Endothelial cell of umbilical vein (primary cell): Measurements from ENCODE around the gene CLCA1. TPM values are rescaled to one million over a fixed set of nuclear protein-coding genes. Genes with fewer than 3 reads are reported as not detected.

ENCODE experiments used
- BruUV-seq: library from RNA; stranded (reverse); fragments of 400-500 nt; replicated peaks from 2 replicates; lab custom pipeline; 2021; lab: Mats Ljungman, UMichigan
- CTCF ChIA-PET: fragments of 300-600, 350-600 bp; sonication (Branson Sonifier 250); formaldehyde crosslinking; loops from one replicate; lab custom pipeline; 2021; ENCODE audit warnings: antibody characterized with exemption, inconsistent platforms; lab: Charles Lee
- POLR2A ChIA-PET: fragments of 300-600, 350-600 bp; sonication (Branson Sonifier 250); formaldehyde crosslinking; loops from one replicate; lab custom pipeline; 2021; ENCODE audit warnings: antibody characterized with exemption, inconsistent platforms; lab: Charles Lee
- DNase-seq: peaks from one replicate; pipeline ENCODE4 v3.0.0-alpha.2; 2011; ENCODE audit warnings: low read depth, low spot score
- FAIRE-seq: peaks from 2 replicates; lab custom pipeline; 2011; peaks lifted over from hg19 to GRCh38; lab: Jason Lieb, UNC
- H2AFZ ChIP-seq: 2 replicates; pipeline ENCODE4 v1.6.0; 2012; ENCODE audit warnings: low read depth, low read length, control low read depth, inconsistent platforms
- H3K27ac ChIP-seq: 2 replicates; pipeline ENCODE4 v1.5.1; 2011; ENCODE audit warnings: low read depth, mild to moderate bottlenecking, control low read depth, low read length, moderate library complexity; ENCODE audit not compliant: insufficient read depth
- H3K27me3 ChIP-seq, 2 experiments: 2 replicates each; pipeline versions ENCODE4 v1.6.0 to v1.6.1; 2011; ENCODE audit warnings: low read length in 2 of 2, mixed read lengths in 1 of 2; ENCODE audit not compliant: control insufficient read depth in 2 of 2, insufficient read depth in 2 of 2
- H3K36me3 ChIP-seq, 2 experiments: 2 replicates in 1 of 2; 3 replicates in 1 of 2; pipeline ENCODE4 v1.5.1; 2011; ENCODE audit warnings: low read length in 2 of 2, mild to moderate bottlenecking in 1 of 2, moderate library complexity in 1 of 2; ENCODE audit not compliant: control insufficient read depth in 2 of 2, insufficient read depth in 2 of 2; ENCODE audit errors: extremely low read depth in 1 of 2
- H3K4me1 ChIP-seq: 3 replicates; pipeline ENCODE4 v1.5.1; 2011; ENCODE audit warnings: mild to moderate bottlenecking, low read length; ENCODE audit not compliant: control insufficient read depth, insufficient read depth; ENCODE audit errors: extremely low read depth
- H3K4me2 ChIP-seq: 2 replicates; pipeline ENCODE4 v1.6.1; 2011; ENCODE audit warnings: low read length, control low read depth, mixed read lengths; ENCODE audit not compliant: insufficient read depth
- H3K4me3 ChIP-seq, 3 experiments: fragments of 200-600 bp in 1 of 3; sonication (generic), shearing (Covaris generic) in 1 of 3; replicated peaks in 1 of 3; 2 replicates each; pipeline ENCODE4 v1.5.1; 2011 to 2016; ENCODE audit warnings: control low read depth in 3 of 3, low read length in 3 of 3, mild to moderate bottlenecking in 2 of 3, inconsistent platforms in 1 of 3, low read depth in 1 of 3, moderate library complexity in 1 of 3; ENCODE audit not compliant: insufficient read depth in 1 of 3
- H3K79me2 ChIP-seq: 2 replicates; pipeline ENCODE4 v1.6.0; 2012; ENCODE audit warnings: low read length, inconsistent platforms; ENCODE audit not compliant: control insufficient read depth, insufficient read depth
- H3K9ac ChIP-seq: replicated peaks from 2 replicates; pipeline ENCODE3; 2011; ENCODE audit warnings: low read length, control low read depth; ENCODE audit not compliant: insufficient read depth; ENCODE audit errors: extremely low read depth
- H3K9me1 ChIP-seq: replicated peaks from 3 replicates; pipeline ENCODE4 v1.6.0; 2011; ENCODE audit warnings: mild to moderate bottlenecking, low read length; ENCODE audit not compliant: control insufficient read depth, insufficient read depth; ENCODE audit errors: extremely low read depth
- H3K9me3 ChIP-seq: replicated peaks from 2 replicates; pipeline ENCODE4 v1.5.1; 2012; ENCODE audit warnings: low read length, inconsistent platforms; ENCODE audit not compliant: control insufficient read depth, insufficient read depth
- H4K20me1 ChIP-seq: replicated peaks from 2 replicates; pipeline ENCODE3; 2011; ENCODE audit warnings: mild to moderate bottlenecking, low read length; ENCODE audit not compliant: control insufficient read depth, insufficient read depth; ENCODE audit errors: extremely low read depth
- EZH2 ChIP-seq: IDR thresholded peaks from 2 replicates; pipeline ENCODE4 v1.6.1; 2012; ENCODE audit warnings: borderline replicate concordance, low read depth, mild to moderate bottlenecking, moderate library complexity, low read length, inconsistent platforms; ENCODE audit not compliant: severe bottlenecking
- FOS ChIP-seq: IDR thresholded peaks from 2 replicates; pipeline ENCODE4 v1.6.1; 2011; ENCODE audit warnings: mild to moderate bottlenecking, low read length, moderate library complexity, borderline replicate concordance; ENCODE audit not compliant: insufficient read depth
- GATA2 ChIP-seq: IDR thresholded peaks from 2 replicates; pipeline ENCODE4 v1.7.0; 2011; ENCODE audit warnings: low read depth, mild to moderate bottlenecking, moderate library complexity, mixed read lengths, low read length; ENCODE audit not compliant: insufficient read length, insufficient read depth
- JUN ChIP-seq: IDR thresholded peaks from 2 replicates; pipeline ENCODE4 v1.6.1; 2011; ENCODE audit warnings: borderline replicate concordance, low read depth; ENCODE audit not compliant: insufficient read length, insufficient read depth
- MYC ChIP-seq: IDR thresholded peaks from one replicate; pipeline ENCODE4 v1.6.1; 2011; ENCODE audit warnings: mild to moderate bottlenecking, low read depth, low read length
- POLR2A ChIP-seq: IDR thresholded peaks from 2 replicates; pipeline ENCODE4 v1.6.1; 2012; ENCODE audit warnings: low read depth, mild to moderate bottlenecking, control low read depth, low read length
- POLR2AphosphoS5 ChIP-seq: IDR thresholded peaks from 2 replicates; pipeline ENCODE4 v1.6.1; 2012; ENCODE audit warnings: low read depth, mild to moderate bottlenecking, control low read depth, low read length, moderate library complexity; ENCODE audit not compliant: insufficient read depth
- dilution Hi-C: fragments of 300-500 bp; cut with MboI; formaldehyde crosslinking; loops from one replicate; pipeline ENCODE4 v1.15.0; 2019; ENCODE audit warnings: low sequenced_read_pairs; ENCODE audit not compliant: extremely low pct_ligation_motif_present
- intact Hi-C: fragments of 100-400 bp; cut with micrococcal nuclease; formaldehyde crosslinking; loops from one replicate; pipeline ENCODE4 v1.10.0; 2022
- polyA plus RNA-seq, 4 experiments: library from polyadenylated mRNA; depleted of rRNA in 3 of 4; stranded (reverse) in 3 of 4; unstranded in 1 of 4; fragments of >200 nt; gene quantifications; 2 replicates each; pipeline versions ENCODE4 v1.2.1 to v1.2.3, GENCODE V29; 2011 to 2012; ENCODE audit warnings: missing spikeins in 1 of 4
- total RNA-seq: library from RNA; stranded (reverse); gene quantifications from 2 replicates; pipeline ENCODE4 v1.2.3, GENCODE V29; 2021
- TF ChIP-seq, protein P1 (sequence below), 2 donors: IDR thresholded peaks; 1 replicate in 1 of 2; 2 replicates in 1 of 2; pipeline ENCODE4 v1.5.1; 2011; ENCODE audit warnings: low read length in 2 of 2, mild to moderate bottlenecking in 2 of 2, moderate library complexity in 2 of 2, control low read depth in 1 of 2, inconsistent platforms in 1 of 2, low read depth in 1 of 2; ENCODE audit not compliant: insufficient read depth in 1 of 2; ENCODE audit errors: extremely low read depth in 1 of 2
- TF ChIP-seq, protein P2 (sequence below): IDR thresholded peaks from 2 replicates; pipeline ENCODE4 v1.6.1; 2011; ENCODE audit not compliant: insufficient read depth, insufficient read length

The CLCA1 gene
- total and polyA plus RNA-seq, 2 donors (not counting 3 experiments of a cell fraction or from before 2014, with no cell fraction given) = not detected

DNA sequence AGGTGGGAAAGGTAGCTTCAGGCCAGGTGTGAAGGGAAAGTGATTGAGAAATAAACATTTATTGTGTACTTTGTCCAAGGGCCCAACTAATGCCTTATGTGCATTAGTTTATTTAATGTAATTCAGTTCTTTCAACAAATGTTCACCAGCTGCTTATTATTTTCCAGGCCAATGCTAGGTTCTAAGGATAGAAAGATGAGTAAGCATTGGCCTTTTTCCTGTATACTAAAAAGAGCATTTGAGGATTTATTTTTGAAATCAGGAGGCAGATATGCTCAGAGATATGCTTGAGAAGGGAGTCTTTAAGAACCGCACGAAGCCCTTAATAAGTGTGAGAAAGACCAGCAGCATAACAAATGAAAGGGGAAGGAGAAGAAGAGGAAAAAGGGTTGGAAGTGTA, 32.0 kb downstream of the CLCA1 start:
- DNase-seq (no peak), FAIRE-seq (no peak)
- Histone ChIP-seq H3K27me3 (peaks cover 5 to 13% of the 10 kb centered on the region in 2 experiments), H3K79me2 (no peaks in the 10 kb centered on the region), H3K9ac (no peak overlapping the region), H3K4me3 (no peak overlapping the region), H2AFZ (no peak overlapping the region), H3K9me1 (no peaks in the 10 kb centered on the region), H3K36me3 (no peaks in the 10 kb centered on the region), H3K27ac (no peak overlapping the region), H3K4me1 (no peaks in the 10 kb centered on the region), H3K4me2 (no peak overlapping the region), H4K20me1 (no peaks in the 10 kb centered on the region), H3K9me3 (no peaks in the 10 kb centered on the region)
- dilution Hi-C loops (no loop called here), intact Hi-C loops (loop anchor here (1.0 to 5.0 kb wide), 3 partner anchors 81 to 242 kb away; partner anchors contain the start of gene ODF2L)
- CTCF ChIA-PET = interaction anchor here (0.6 to 9.9 kb wide), 13 partner anchors 9 to 241 kb away, joined by 3 to 85 read pairs (median 4); no protein-coding TSS in a partner anchor
- no TSS peak for BruUV-seq
- TF ChIP-seq POLR2AphosphoS5 (no peak), EZH2 (no peak), POLR2A (no peak), JUN (no peak), MYC (no peak), GATA2 (no peak), FOS (no peak)
- TF ChIP-seq, protein P1, sequence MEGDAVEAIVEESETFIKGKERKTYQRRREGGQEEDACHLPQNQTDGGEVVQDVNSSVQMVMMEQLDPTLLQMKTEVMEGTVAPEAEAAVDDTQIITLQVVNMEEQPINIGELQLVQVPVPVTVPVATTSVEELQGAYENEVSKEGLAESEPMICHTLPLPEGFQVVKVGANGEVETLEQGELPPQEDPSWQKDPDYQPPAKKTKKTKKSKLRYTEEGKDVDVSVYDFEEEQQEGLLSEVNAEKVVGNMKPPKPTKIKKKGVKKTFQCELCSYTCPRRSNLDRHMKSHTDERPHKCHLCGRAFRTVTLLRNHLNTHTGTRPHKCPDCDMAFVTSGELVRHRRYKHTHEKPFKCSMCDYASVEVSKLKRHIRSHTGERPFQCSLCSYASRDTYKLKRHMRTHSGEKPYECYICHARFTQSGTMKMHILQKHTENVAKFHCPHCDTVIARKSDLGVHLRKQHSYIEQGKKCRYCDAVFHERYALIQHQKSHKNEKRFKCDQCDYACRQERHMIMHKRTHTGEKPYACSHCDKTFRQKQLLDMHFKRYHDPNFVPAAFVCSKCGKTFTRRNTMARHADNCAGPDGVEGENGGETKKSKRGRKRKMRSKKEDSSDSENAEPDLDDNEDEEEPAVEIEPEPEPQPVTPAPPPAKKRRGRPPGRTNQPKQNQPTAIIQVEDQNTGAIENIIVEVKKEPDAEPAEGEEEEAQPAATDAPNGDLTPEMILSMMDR (IDR thresholded peaks at IDR 0.05; ENCODE audit: extremely low read depth in 1 of 2, insufficient read depth in 1 of 2, low read depth in 1 of 2, low read length in 2 of 2) = no peak
- TF ChIP-seq, protein P2, sequence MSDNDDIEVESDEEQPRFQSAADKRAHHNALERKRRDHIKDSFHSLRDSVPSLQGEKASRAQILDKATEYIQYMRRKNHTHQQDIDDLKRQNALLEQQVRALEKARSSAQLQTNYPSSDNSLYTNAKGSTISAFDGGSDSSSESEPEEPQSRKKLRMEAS = no peak
- POLR2A ChIA-PET = no interaction called here
